ENCODE measurements around the gene NFYC.
"Not testable (repeated sequence)": the region's sequence is repeated elsewhere in the genome, so short reads cannot be mapped to it uniquely, and the experiment has no call there.

DNA sequence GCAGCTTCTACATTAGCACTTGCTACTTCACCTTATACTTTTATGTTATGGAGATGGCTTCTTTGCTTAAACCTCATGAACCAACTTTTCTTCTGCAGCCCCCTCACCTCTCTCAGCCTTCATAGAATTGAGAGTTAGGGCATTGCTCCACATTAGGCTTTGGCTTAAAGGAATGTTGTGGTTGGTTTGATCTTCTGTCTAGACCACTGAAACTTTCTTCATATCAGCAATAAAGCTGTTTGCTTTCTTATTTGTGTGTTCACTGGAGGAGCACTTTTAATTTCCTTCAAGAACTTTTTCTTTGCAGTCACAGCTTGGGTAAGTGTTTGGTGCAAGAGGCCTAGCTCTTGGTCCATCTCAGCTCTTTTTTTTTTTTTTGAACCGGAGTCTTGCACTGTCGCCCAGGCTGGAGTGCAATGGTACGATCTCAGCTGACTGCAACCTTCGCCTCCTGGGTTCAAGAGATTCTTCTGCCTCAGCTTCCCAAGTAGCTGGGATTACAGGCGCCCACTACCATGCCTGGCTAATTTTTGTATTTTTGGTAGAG, 37.9 kb downstream of the NFYC start:
- not testable (repeated sequence) for TF ChIP-seq EZH2phosphoT487 (IDR thresholded peaks at IDR 0.05; ENCODE audit: insufficient read depth, low read depth); EZH2 (IDR thresholded peaks at IDR 0.05; ENCODE audit: insufficient read depth, poor library complexity, severe bottlenecking)
